Smooth muscle cell (in vitro differentiated cells): Measurements from ENCODE around the gene HMCN2. TPM values are rescaled to one million over a fixed set of nuclear protein-coding genes. Genes with fewer than 3 reads are reported as not detected.

Experiments used
- DNase-seq: peaks from one replicate; lab custom pipeline; 2025; ENCODE audit not compliant: unreplicated experiment; lab: John Stamatoyannopoulos, UW
- H2AFZ ChIP-seq: fragments of 200-600 bp; sonication (generic); 2 replicates; pipeline ENCODE4 v1.6.0; 2016; ENCODE audit warnings: antibody characterized with exemption, low read depth, mild to moderate bottlenecking
- H3F3A ChIP-seq: fragments of 200-600 bp; sonication (generic); 2 replicates; pipeline ENCODE4 v1.6.0; 2017; ENCODE audit warnings: antibody characterized with exemption, low read depth
- H3K27ac ChIP-seq: fragments of 200-600 bp; sonication (generic); 2 replicates; pipeline ENCODE4 v1.5.1; 2016; ENCODE audit warnings: low read depth, mild to moderate bottlenecking
- H3K27me3 ChIP-seq: fragments of 200-600 bp; sonication (generic); 2 replicates; pipeline ENCODE4 v1.6.1; 2016; ENCODE audit warnings: low read depth, mild to moderate bottlenecking
- H3K36me3 ChIP-seq: fragments of 200-600 bp; sonication (generic); 2 replicates; pipeline ENCODE4 v1.5.1; 2016; ENCODE audit warnings: low read depth
- H3K4me1 ChIP-seq: fragments of 200-600 bp; sonication (generic); 2 replicates; pipeline ENCODE4 v1.5.1; 2016; ENCODE audit warnings: low read depth
- H3K4me2 ChIP-seq: fragments of 200-600 bp; sonication (generic); 2 replicates; pipeline ENCODE4 v1.6.0; 2016; ENCODE audit warnings: mild to moderate bottlenecking
- H3K4me3 ChIP-seq: fragments of 200-600 bp; sonication (generic); 2 replicates; pipeline ENCODE4 v1.5.1; 2016; ENCODE audit warnings: mild to moderate bottlenecking
- H3K79me2 ChIP-seq: fragments of 200-600 bp; sonication (generic); 2 replicates; pipeline ENCODE4 v1.6.0; 2016; ENCODE audit warnings: low read depth, mild to moderate bottlenecking
- H3K9ac ChIP-seq: fragments of 200-600 bp; sonication (generic); 2 replicates; pipeline ENCODE4 v1.6.0; 2016; ENCODE audit warnings: low read depth
- H3K9me3 ChIP-seq: fragments of 200-600 bp; sonication (generic); replicated peaks from 2 replicates; pipeline ENCODE4 v1.5.1; 2016; ENCODE audit warnings: low read depth
- H4K20me1 ChIP-seq: fragments of 200-600 bp; sonication (generic); 2 replicates; pipeline ENCODE4 v1.6.0; 2016; ENCODE audit warnings: low read depth
- WGBS: methylation state at CpG from one replicate; pipeline ENCODE4 v1.1.7; 2016; ENCODE audit warnings: low lambda C conversion rate; 5-methylcytosine and 5-hydroxymethylcytosine counted together
- polyA plus RNA-seq: library from polyadenylated mRNA; unstranded; fragments of >200 nt; fragmentation: Nextera tagmentation; extraction: Ambion mirVana; gene quantifications from 2 replicates; pipeline ENCODE4 v1.2.1, GENCODE V29; 2016
- total RNA-seq: library from RNA; depleted of rRNA; stranded (reverse); fragments of >200 nt; gene quantifications from 2 replicates; pipeline ENCODE4 v1.2.3, GENCODE V29; 2014
- TF ChIP-seq, protein P1 (sequence below): fragments of 200-600 bp; sonication (generic); IDR thresholded peaks from 2 replicates; pipeline ENCODE4 v1.5.1; 2017; ENCODE audit warnings: borderline replicate concordance, mild to moderate bottlenecking, antibody characterized with exemption; ENCODE audit not compliant: insufficient read depth, poor library complexity, severe bottlenecking

The HMCN2 gene
- total and polyA plus RNA-seq, 2 experiments from 2014 or later, result under 0.01 TPM; not detected in 1

DNA sequence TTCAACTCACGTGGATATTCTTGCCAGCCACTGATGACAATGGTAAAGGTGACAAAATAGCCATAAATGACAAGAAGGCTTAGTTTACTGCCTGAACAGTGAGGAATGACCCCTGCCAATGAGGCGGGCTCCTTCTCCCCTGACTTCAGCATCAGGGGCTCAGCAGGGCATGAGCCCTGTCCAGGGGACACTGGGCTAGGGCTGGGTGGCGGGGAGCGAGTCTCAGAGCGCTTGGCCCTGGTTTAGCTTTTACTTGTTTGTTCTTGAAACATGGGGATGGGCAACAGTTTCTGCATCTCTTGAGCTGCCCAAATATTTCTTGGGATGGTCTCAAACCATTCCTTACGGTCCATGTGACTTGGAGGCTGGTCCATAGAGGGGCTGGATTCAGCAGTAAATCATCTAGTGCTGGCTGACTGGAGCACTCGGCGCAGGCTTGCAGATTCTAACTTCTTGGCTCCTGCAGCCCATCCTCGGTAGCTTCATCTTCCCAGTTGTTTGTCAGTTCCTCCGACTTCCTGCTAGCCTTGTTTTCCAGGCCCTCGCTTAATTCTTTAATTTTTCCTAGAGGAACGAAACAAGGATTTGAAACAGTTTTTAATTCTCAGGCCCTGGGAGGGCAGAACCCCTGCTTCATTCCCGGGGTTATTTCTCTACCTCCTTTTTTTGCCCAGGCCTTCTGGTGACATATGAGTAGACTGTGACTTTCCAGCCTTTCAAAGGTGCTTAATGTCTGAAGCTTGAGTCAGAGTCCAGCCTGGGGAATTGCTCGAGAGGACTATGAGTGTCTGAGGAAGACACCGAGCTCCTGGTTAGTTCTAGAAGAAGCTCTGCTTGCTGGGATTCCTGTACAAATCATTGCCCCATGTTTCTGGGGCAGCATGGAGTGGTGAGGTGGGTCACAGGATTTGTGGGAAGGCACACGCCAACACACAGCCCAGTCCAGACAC is 4.5 kb upstream of the HMCN2 start:
- TF ChIP-seq, protein P1, sequence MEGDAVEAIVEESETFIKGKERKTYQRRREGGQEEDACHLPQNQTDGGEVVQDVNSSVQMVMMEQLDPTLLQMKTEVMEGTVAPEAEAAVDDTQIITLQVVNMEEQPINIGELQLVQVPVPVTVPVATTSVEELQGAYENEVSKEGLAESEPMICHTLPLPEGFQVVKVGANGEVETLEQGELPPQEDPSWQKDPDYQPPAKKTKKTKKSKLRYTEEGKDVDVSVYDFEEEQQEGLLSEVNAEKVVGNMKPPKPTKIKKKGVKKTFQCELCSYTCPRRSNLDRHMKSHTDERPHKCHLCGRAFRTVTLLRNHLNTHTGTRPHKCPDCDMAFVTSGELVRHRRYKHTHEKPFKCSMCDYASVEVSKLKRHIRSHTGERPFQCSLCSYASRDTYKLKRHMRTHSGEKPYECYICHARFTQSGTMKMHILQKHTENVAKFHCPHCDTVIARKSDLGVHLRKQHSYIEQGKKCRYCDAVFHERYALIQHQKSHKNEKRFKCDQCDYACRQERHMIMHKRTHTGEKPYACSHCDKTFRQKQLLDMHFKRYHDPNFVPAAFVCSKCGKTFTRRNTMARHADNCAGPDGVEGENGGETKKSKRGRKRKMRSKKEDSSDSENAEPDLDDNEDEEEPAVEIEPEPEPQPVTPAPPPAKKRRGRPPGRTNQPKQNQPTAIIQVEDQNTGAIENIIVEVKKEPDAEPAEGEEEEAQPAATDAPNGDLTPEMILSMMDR, result no peak
- H3K9me3 ChIP-seq, result no peaks in the 10 kb centered on the region
- DNase-seq, result no peak
- no peak overlapping the region for H3K27ac ChIP-seq
- H3K4me1 ChIP-seq, result no peaks in the 10 kb centered on the region
- 83% methylated on average over 16 of the region's 16 CpGs for WGBS
- peaks cover 4% of the 10 kb centered on the region for H3F3A ChIP-seq
- H3K4me3 ChIP-seq, result no peak overlapping the region
- no peaks in the 10 kb centered on the region for H4K20me1 ChIP-seq
- H3K36me3 ChIP-seq, result no peaks in the 10 kb centered on the region
- H2AFZ ChIP-seq, result no peak overlapping the region
- peaks cover 23% of the 10 kb centered on the region for H3K27me3 ChIP-seq
- H3K4me2 ChIP-seq, result no peak overlapping the region
- H3K79me2 ChIP-seq, result no peaks in the 10 kb centered on the region
- no peak overlapping the region for H3K9ac ChIP-seq

DNA sequence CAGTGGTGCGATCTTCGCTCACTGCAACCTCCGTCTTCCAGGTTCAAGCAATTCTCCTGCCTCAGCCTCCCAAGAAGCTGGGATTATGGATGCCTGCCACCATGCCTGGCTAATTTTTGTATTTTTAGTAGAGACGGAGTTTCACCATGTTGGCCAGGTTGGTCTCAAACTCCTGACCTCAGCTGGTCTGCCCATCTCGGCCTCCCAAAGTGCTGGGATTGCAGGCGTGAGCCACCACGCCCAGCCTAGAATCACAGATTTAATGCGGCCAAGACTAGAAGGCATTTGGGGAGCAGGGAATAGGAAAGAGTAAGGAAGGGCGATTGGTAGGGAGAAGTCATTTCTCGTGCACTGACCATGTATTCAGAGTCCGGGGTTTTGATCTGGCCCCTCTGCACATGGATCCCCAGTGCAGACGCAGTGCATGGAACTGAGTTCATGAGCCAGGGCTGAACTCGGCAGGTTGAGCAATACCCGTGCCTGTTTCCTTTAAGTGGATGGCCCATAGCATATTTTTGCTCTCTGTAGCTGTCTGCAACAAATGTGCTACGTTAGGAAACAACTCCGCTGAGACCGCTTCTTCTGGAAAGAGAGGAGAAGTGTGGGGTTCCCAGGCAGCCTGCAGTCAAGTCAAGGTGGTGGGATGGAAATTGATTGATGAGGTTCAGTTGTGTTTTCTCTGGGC is 3.4 kb upstream of the HMCN2 start:
- no peak for DNase-seq
- Histone ChIP-seq H3K4me1 (no peaks in the 10 kb centered on the region), H3K4me3 (no peak overlapping the region), H3K36me3 (no peaks in the 10 kb centered on the region), H3K9me3 (no peaks in the 10 kb centered on the region), H3K4me2 (no peak overlapping the region), H3K27me3 (peaks cover 34% of the 10 kb centered on the region), H3F3A (peaks cover 4% of the 10 kb centered on the region), H3K9ac (no peak overlapping the region), H3K79me2 (no peaks in the 10 kb centered on the region), H3K27ac (no peak overlapping the region), H4K20me1 (no peaks in the 10 kb centered on the region), H2AFZ (no peak overlapping the region)
- TF ChIP-seq, protein P1, result no peak
- WGBS, result 87% methylated on average over 17 of the region's 17 CpGs

DNA sequence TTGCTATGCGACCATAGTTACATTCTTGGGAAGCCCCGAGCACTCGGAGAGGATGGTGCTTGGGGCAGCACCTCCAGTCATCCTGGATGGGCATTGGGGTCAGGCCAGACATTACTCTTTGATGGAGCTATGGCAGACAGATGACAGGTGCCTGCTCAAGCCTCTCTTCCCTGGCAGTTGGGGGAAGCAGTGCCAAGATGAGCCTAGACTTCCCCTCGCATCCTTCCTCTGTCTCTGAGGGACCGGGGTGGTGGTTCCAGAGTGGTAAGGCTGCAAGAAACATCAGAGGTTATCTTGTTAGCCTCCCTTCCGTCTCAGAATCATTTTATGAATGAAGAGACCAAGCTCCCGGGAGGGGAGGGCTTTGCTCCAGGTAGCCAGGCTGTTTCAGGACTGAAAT is 2.8 kb upstream of the HMCN2 start:
- TF ChIP-seq, protein P1, result no peak
- no peak for DNase-seq
- Histone ChIP-seq H3K4me3 (no peak overlapping the region), H3K36me3 (no peaks in the 10 kb centered on the region), H3K4me2 (no peak overlapping the region), H3K79me2 (no peaks in the 10 kb centered on the region), H2AFZ (no peak overlapping the region), H3K9ac (no peak overlapping the region), H4K20me1 (no peaks in the 10 kb centered on the region), H3K9me3 (no peaks in the 10 kb centered on the region), H3K27me3 (peaks cover 40% of the 10 kb centered on the region), H3K27ac (no peak overlapping the region), H3F3A (peaks cover 4% of the 10 kb centered on the region), H3K4me1 (no peaks in the 10 kb centered on the region)
- WGBS, result 94% methylated on average over 7 of the region's 7 CpGs
